ENCODE measurements around the gene PRDM1. TPM values are rescaled to one million over a fixed set of nuclear protein-coding genes. Genes with fewer than 3 reads are reported as not detected.

The PRDM1 gene
- total and polyA plus RNA-seq, 4 donors, result 1.3 to 6.6 (median 2.0) TPM

GRCh38 chr6:106128981-106129781, 43.0 kb downstream of the PRDM1 start:
- no peak for DNase-seq (ENCODE audit: low read depth in 4 of 6, low spot score in 6 of 6)
- H3K27me3 ChIP-seq (ENCODE audit: control insufficient read depth, insufficient read depth, low read length), result no peaks in the 10 kb centered on the region
- no peak overlapping the region for H3K4me3 ChIP-seq (ENCODE audit: low read depth, low read length)
- H3K9me3 ChIP-seq (ENCODE audit: control insufficient read depth, insufficient read depth, low read length), result no peaks in the 10 kb centered on the region
- no peaks in the 10 kb centered on the region for H3K4me1 ChIP-seq (ENCODE audit: control insufficient read depth, insufficient read depth, low read length)
- no peak overlapping the region for H3K27ac ChIP-seq (ENCODE audit: low read depth, low read length)
- no peaks in the 10 kb centered on the region for H3K36me3 ChIP-seq (ENCODE audit: control insufficient read depth, insufficient read depth, low read length)
- 96% methylated on average over 3 of the region's 9 CpGs for WGBS (ENCODE audit: insufficient coverage)

DNA sequence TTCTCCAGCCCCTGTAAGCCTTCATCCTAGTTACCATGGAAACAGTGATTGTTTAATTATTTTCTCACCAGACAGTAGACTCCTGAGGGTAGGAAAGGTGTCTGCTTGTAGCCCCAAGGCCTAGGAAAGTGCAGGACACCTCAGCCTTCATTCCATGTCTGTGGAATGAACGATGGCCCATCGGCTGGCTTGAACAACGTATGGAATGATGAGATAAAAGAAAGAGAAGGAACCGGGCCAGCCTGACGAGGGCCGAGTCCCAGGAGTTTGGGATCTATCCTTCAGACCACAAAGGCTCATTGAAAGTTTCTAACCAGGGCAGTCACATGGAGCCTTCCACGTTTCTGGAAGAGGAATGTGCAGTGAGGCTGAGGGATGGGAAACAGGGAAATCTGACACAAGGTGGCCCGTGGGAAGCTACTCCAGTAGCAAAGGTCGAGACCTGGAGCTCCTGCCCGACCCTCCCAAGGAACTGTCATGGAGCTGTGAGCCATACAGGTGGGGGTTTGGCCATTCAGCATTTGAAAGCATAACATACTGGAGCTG, 46.1 kb downstream of the PRDM1 start:
- no peaks in the 10 kb centered on the region for H3K9me3 ChIP-seq (ENCODE audit: control insufficient read depth, insufficient read depth, low read length)
- no peak overlapping the region for H3K27ac ChIP-seq (ENCODE audit: low read depth, low read length)
- no peak overlapping the region for H3K4me3 ChIP-seq (ENCODE audit: low read depth, low read length)
- H3K4me1 ChIP-seq (ENCODE audit: control insufficient read depth, insufficient read depth, low read length), result no peaks in the 10 kb centered on the region
- H3K27me3 ChIP-seq (ENCODE audit: control insufficient read depth, insufficient read depth, low read length), result no peaks in the 10 kb centered on the region
- DNase-seq (ENCODE audit: low read depth in 4 of 6, low spot score in 6 of 6), result no peak
- no peaks in the 10 kb centered on the region for H3K36me3 ChIP-seq (ENCODE audit: control insufficient read depth, insufficient read depth, low read length)
- WGBS (ENCODE audit: insufficient coverage), result 80% methylated on average over 10 of the region's 10 CpGs

- Histone ChIP-seq H3K27me3 (ENCODE audit: control insufficient read depth, insufficient read depth, low read length) (no peaks in the 10 kb centered on the region), H3K4me3 (ENCODE audit: low read depth, low read length) (no peak overlapping the region), H3K4me1 (ENCODE audit: control insufficient read depth, insufficient read depth, low read length) (no peaks in the 10 kb centered on the region), H3K9me3 (ENCODE audit: control insufficient read depth, insufficient read depth, low read length) (no peaks in the 10 kb centered on the region), H3K27ac (ENCODE audit: low read depth, low read length) (no peak overlapping the region), H3K36me3 (ENCODE audit: control insufficient read depth, insufficient read depth, low read length) (no peaks in the 10 kb centered on the region)
- 78% methylated on average over 1 of the region's 6 CpGs for WGBS (ENCODE audit: insufficient coverage)
- no peak for DNase-seq (ENCODE audit: low read depth in 4 of 6, low spot score in 6 of 6)
Observed at GRCh38 chr6:106133040-106133439, 46.9 kb downstream of the PRDM1 start.

DNA sequence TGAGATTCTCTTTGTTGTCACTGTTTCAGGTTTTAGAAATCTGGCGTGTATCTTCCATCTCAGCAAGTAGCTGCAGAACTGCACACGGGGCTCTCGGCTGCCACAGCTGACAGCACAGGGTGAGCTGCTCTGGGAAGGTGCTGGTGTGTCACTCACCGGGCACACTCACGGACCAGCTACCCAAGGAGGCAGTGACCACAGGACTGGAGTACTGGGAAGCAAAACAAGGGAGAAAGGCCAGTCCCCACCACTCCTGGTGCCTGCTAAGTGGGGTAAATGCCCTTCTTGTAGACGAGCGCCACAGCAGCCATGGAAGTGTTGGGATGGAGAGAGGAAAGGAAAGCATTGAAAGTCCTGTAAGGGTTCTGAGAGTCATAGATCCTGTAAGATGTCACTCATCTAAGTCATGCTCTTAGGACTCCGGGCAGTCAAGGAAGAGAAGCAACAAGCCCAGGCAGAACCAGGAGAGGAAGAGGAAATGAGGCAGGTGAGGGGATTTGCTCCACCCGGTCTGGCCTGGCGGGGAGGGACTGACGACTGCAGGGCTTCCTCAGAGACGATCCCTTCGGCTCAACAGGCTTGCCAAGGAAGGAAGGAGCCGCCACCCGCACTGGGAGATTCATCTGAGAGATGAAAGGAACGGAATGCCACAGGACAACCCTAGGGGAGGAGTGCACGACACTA, 48.1 kb downstream of the PRDM1 start:
- H3K4me3 ChIP-seq (ENCODE audit: low read depth, low read length), result no peak overlapping the region
- H3K4me1 ChIP-seq (ENCODE audit: control insufficient read depth, insufficient read depth, low read length), result no peaks in the 10 kb centered on the region
- no peaks in the 10 kb centered on the region for H3K36me3 ChIP-seq (ENCODE audit: control insufficient read depth, insufficient read depth, low read length)
- DNase-seq (ENCODE audit: low read depth in 4 of 6, low spot score in 6 of 6), result no peak
- H3K27me3 ChIP-seq (ENCODE audit: control insufficient read depth, insufficient read depth, low read length), result no peaks in the 10 kb centered on the region
- no peaks in the 10 kb centered on the region for H3K9me3 ChIP-seq (ENCODE audit: control insufficient read depth, insufficient read depth, low read length)
- no peak overlapping the region for H3K27ac ChIP-seq (ENCODE audit: low read depth, low read length)
- WGBS (ENCODE audit: insufficient coverage), result 91% methylated on average over 17 of the region's 17 CpGs

GRCh38 chr6:106134906-106135634, 48.9 kb downstream of the PRDM1 start:
- 82% methylated on average over 13 of the region's 18 CpGs for WGBS (ENCODE audit: insufficient coverage)
- no peaks in the 10 kb centered on the region for H3K36me3 ChIP-seq (ENCODE audit: control insufficient read depth, insufficient read depth, low read length)
- no peak overlapping the region for H3K27ac ChIP-seq (ENCODE audit: low read depth, low read length)
- DNase-seq (ENCODE audit: low read depth in 4 of 6, low spot score in 6 of 6), result no peak
- no peaks in the 10 kb centered on the region for H3K9me3 ChIP-seq (ENCODE audit: control insufficient read depth, insufficient read depth, low read length)
- H3K27me3 ChIP-seq (ENCODE audit: control insufficient read depth, insufficient read depth, low read length), result no peaks in the 10 kb centered on the region
- no peaks in the 10 kb centered on the region for H3K4me1 ChIP-seq (ENCODE audit: control insufficient read depth, insufficient read depth, low read length)
- no peak overlapping the region for H3K4me3 ChIP-seq (ENCODE audit: low read depth, low read length)

DNA sequence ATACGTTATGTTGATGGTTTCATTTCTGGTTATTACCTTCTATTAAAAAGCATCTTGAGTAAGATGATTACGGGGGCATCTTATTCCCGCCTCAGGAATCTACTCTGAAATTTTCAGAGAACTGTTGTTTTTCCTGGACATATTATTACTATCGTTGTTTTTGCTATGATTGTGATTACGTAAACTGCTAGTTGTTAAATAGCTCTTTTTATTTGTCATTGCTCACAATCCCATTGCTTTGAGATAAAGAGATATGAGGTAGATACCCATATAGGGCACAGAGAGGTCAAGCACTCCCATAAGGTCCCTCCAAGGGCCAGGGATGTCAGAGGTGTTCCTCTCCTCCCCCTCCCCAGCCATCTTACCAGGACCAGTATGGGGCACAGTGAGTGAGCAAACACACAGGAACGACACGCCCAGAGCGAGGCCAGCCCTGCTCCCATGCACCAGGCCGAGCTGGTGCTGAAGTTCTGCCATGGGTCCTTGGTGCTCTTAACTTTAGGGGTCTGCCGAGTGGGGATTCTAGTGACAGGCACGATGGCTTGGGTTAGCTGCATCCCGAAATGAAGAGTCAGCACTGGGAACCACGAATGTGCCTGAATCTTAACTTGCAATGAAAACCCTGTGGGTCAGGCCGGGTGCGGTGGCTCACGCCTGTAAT, 49.9 kb downstream of the PRDM1 start:
- H3K4me1 ChIP-seq (ENCODE audit: control insufficient read depth, insufficient read depth, low read length), result no peaks in the 10 kb centered on the region
- H3K36me3 ChIP-seq (ENCODE audit: control insufficient read depth, insufficient read depth, low read length), result no peaks in the 10 kb centered on the region
- H3K9me3 ChIP-seq (ENCODE audit: control insufficient read depth, insufficient read depth, low read length), result no peaks in the 10 kb centered on the region
- no peak for DNase-seq (ENCODE audit: low read depth in 4 of 6, low spot score in 6 of 6)
- 92% methylated on average over 8 of the region's 16 CpGs for WGBS (ENCODE audit: insufficient coverage)
- no peaks in the 10 kb centered on the region for H3K27me3 ChIP-seq (ENCODE audit: control insufficient read depth, insufficient read depth, low read length)
- H3K27ac ChIP-seq (ENCODE audit: low read depth, low read length), result no peak overlapping the region
- no peak overlapping the region for H3K4me3 ChIP-seq (ENCODE audit: low read depth, low read length)

GRCh38 chr6:106136845-106137244, 50.7 kb downstream of the PRDM1 start:
- no peaks in the 10 kb centered on the region for H3K27me3 ChIP-seq (ENCODE audit: control insufficient read depth, insufficient read depth, low read length)
- no peak overlapping the region for H3K4me3 ChIP-seq (ENCODE audit: low read depth, low read length)
- no peaks in the 10 kb centered on the region for H3K9me3 ChIP-seq (ENCODE audit: control insufficient read depth, insufficient read depth, low read length)
- DNase-seq (ENCODE audit: low read depth in 4 of 6, low spot score in 6 of 6), result no peak
- H3K27ac ChIP-seq (ENCODE audit: low read depth, low read length), result no peak overlapping the region
- WGBS (ENCODE audit: insufficient coverage), result 95% methylated on average over 3 of the region's 5 CpGs
- no peaks in the 10 kb centered on the region for H3K4me1 ChIP-seq (ENCODE audit: control insufficient read depth, insufficient read depth, low read length)
- H3K36me3 ChIP-seq (ENCODE audit: control insufficient read depth, insufficient read depth, low read length), result no peaks in the 10 kb centered on the region

DNA sequence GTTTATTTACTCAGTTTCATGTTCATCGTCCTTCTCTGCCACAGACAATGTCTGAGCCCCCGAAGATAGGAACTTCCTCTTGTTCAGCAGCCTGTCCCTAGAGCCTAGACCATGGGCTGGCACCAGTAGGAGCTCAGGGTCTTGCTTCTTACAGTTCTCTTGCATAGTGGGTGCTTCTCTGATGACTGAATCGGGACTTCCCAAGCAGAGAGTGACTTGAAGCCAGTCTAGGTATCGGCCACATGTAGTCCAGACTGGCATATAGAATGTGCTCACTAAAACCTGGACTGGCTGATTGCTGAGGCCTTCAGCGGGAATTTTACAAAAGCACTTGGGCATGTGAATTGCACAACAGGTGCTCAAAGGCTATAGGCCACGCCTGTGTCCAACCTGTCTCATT, 52.0 kb downstream of the PRDM1 start:
- DNase-seq (ENCODE audit: low read depth in 4 of 6, low spot score in 6 of 6), result no peak
- Histone ChIP-seq H3K4me3 (ENCODE audit: low read depth, low read length) (no peak overlapping the region), H3K27ac (ENCODE audit: low read depth, low read length) (no peak overlapping the region), H3K36me3 (ENCODE audit: control insufficient read depth, insufficient read depth, low read length) (no peaks in the 10 kb centered on the region), H3K9me3 (ENCODE audit: control insufficient read depth, insufficient read depth, low read length) (no peaks in the 10 kb centered on the region), H3K27me3 (ENCODE audit: control insufficient read depth, insufficient read depth, low read length) (no peaks in the 10 kb centered on the region), H3K4me1 (ENCODE audit: control insufficient read depth, insufficient read depth, low read length) (no peaks in the 10 kb centered on the region)
- WGBS (ENCODE audit: insufficient coverage), result 89% methylated on average over 6 of the region's 6 CpGs

All from spinal cord (tissue), 10 donors.